GM18507 (cell line): ENCODE data around the gene NGFR.

Experiments
- DNase-seq: peaks from one replicate; pipeline ENCODE4 v3.0.0; 2011; ENCODE audit warnings: low read depth; ENCODE audit not compliant: insufficient read length; ENCODE audit errors: extremely low spot score
- FAIRE-seq: peaks from 2 replicates; lab custom pipeline; 2011; peaks lifted over from hg19 to GRCh38; lab: Jason Lieb, UNC

Gene NGFR

DNA sequence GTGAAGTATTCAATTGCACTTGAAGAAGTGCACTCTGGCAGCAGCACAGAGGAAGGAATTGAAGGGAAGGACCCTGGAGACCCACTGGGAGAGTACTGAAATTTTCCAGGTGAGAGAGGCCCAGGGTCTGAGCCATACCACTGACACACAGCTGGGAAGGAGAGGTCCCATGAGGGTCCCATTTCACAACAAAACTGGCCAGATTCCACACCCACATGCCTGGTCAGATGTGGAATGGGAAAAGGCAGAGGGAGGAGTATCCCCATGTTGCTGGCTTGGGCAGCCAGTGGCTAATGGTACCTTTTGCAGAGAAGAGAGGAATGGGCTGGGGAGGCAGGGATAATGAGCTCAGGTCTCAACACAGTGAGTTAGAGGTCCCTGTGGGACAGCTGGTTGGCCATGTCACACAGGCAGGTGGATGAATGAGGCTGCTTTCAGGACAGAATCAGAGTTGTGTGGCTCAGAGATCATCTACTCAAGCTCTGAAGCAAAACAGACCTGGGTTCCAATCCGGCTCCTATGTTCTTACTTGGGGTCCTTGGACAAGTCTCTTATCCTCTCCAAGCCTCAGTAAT, 26.2 kb upstream of the NGFR start:
- DNase-seq = no peak
- FAIRE-seq = no peak

DNA sequence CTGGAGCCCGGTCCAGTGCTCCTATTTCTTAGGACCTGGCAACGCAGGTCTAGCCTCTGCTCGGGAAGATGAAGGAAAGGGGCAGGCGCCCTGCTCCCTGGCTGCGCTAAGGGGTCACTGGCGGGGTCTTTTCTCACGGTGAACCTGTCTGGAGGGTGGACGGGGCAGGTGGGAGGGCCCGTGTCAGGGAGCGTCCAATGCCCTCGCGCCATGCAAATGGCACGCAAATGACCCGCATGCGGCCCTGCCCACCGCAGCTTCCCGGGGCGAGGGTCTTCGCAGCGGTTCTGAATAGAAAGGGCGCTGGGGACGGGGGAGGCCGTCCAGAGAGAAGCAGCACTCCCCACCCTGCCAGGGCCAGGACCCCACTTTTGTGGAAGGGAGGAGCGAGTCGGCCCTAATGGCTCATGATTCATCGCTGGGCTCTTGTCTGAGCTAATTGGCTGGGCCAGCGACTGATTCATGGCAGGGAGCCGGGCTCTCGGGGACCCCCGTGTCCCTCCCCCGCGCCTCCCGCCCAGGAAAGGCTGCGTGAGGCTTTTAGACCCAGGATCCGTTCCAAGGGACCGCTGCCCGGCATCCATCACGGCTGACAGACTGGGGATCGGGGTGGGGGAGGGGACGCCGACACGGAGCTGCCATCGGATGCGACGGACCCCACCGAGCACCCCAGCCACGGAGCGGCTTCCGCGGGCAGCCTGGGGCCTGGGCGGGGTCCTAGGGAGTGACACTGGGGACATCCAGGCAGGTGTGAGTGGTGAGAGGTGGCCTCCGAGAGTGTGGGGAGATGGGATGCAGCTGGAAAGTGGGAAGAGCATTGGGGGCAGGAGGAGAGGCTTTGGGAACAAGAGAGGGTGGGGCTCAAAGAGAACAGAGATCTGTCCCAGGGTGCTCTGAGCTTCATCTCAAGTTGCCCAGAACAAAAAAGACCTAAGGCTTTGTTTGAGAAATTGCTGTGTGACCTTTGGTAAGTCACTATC, 25.0 kb upstream of the NGFR start:
- FAIRE-seq (no peak), DNase-seq (no peak)

DNA sequence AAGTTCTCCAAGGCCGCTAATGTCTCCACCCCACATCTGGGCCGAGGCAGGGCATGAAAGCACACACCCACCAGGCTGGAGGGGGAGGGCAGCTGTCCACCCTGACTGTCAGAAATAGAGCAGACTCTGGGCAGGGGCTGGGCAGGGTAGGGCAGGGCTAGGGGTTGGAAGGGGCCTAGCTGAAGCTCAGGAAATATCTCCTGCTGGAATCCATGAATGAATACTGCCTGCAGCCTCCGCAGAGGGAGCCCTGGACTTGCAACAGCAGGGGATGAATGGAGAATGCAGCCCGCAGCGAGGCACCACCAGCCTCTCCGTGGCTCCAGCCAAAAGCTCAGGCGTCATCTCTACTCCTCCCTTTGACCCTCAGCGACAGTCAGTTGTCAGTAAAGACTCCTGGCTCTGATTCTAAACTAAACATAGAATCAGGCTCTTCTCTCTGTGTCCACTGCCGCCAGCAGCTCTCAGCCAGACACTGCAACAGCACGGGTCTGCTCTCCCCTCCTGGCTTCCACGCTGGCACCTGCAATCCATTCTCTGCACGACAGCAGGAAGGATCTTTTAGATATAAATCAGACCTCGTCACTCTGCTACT, 23.9 kb upstream of the NGFR start:
- DNase-seq (no peak), FAIRE-seq (no peak)

DNA sequence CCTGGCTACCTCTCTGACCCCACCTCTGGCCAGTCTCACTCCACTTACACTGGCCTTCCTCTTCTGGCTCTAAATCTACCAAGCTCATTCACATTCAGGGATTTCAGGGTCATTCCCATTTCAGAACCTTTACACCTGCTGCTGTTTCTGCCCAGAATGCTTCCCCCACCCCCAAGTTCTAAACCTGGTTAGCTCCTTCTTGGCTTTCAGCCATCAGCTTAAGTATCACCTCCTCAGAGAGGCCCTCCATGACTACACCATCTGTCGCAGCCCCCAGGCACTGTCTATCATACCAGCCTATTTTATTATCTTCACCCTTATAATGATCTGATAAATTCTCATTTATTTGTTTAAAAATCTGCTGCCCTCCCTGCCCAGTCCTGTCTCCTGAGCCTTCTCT, 23.3 kb upstream of the NGFR start:
- DNase-seq (no peak), FAIRE-seq (no peak)

DNA sequence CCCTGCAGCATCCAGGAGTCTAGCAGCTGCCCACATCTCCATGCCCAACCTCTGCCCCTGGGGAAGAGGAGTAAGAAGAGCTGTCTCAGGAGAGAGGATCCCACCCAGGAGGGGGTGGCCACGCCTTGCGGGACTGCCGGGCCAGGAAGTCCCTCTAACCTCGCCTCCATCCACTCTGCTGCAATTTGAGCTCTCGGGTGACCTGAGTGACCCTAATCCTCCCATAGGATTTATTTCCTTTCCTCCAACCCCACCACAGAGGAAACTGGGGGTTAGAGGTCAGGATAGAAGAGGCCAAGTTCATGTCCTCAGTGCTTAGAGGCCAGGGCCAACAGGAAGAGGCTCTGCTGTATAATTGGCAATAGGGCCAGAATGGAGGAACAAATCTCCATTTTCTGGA, 22.6 kb upstream of the NGFR start:
- DNase-seq (no peak), FAIRE-seq (no peak)

DNA sequence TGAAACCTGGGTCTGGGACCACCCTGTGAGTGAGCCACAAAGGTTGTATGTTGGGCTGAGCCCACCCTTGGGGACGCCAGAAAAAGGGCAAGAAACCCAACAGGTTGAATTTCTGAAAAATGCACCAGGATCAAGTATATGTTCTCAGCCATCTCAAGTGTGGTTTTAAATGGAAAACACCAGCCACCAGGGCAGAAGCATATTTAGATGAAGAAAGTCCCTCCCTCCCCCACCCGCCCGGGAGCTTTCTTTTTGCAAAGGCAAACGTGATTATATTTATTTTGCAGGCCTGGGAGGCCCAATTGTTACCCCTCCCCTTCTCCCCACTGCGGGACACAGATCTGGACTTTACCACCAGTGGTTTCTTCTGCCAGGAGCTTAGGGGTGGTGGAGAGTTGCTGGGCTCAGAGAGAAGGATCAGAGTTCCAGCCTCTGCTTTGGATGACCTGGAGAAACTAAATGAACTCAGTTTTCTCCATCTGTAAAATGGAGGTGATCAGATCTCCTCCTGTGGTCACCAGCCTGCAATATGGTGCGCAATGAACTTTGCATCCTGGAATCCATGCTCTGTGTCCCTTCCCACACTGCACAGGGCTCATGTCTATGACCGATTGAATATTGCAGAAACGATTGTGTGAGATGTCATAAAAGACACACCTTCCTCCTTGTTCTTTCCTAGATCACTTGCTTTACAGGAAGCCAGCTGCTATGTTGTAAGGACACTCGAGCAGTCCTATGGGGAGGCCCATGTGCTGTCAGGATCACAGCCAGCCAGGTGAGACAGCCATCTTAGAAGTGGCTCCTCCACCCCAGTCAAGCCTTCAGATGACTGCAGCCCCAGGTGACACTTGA, 21.0 kb upstream of the NGFR start:
- FAIRE-seq = no peak
- no peak for DNase-seq

DNA sequence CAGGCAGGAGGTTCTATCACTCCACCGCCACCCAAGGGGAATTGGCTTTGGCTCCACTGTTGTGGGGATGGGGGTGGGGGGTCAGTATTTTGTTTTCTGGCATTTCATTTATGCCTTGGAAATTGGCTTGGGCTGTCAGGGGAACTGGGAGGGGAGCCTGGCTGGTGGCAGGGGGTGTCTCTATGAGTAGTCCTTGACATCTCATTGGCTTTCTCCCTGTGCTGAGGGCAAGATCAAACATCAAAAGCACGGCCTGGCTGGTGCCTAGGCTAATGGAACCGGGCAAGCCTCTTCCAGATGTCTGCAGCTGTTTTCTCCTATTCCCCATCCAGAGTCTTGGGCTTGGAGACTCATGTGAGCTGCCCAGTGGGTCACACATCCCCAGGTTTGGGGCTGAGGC, 17.4 kb upstream of the NGFR start:
- FAIRE-seq (no peak), DNase-seq (no peak)

DNA sequence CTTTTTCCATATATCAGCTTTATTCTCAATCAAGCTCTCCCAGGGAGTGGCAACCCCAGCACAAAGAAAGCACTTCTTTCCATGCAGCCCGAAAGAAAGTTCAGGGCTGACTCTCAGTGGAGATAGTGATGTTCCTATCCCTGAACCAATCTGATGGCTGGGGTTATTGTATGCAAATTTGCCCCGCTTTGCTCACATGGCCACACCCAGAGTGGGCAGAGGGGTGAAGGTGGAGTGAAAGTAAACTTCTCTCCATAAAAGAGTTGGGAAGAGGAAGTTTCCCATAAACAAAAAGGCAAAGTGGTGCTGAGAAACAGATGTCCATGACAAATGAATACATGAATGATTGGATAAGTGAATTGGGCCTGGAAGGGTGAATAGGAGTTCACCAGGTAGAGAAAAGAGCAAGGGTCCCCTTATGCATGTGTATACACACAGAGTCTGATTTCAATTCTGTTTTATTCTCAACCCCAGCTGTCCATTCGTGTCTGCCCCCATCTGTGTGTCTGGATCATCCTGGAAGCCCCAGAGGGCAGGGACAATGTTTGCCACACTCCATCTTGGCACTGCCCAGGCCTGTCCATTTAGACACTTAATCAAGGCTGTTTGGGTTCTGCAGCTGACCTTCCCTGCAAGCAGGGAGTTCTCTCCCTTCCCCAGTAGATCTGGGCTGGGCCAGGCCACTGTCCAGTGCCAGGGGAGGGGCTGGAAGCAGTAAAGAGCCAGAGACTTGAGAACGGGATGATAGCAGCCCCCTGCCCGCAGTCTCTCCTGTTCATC, 14.1 kb upstream of the NGFR start:
- FAIRE-seq (no peak), DNase-seq (no peak)

DNA sequence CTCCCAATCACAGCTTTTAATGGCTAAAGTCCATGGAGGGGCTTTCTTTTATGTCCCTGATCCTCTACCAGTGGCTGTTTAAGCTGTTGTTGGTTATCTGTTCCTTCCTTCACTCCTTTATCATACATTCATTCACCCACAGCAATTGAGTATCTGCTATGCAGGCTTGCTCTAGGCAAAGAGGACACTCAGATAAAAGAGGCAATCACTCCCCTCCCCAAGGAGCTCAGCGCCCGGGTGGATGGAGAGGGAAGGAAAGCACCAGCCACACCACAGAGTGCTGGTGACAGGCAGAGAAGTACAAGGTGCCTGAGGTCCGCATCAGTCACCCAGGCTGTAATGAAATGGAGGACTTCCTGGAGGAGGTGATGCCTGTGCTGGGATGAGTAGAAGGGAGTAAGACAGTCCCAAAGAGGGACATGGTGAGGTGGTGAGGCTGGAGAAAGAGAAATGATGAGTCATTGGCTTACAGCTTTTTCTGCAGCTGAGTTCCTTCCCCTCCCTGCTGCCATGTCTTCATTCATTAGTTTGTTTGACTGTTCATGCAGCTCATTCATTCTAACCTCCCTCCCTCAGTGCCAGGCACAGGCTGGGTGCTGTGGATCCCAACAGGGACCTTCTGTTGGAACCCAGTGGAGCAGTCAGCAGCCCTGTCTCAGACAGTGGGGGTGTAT, 12.8 kb upstream of the NGFR start:
- DNase-seq = no peak
- FAIRE-seq = no peak

DNA sequence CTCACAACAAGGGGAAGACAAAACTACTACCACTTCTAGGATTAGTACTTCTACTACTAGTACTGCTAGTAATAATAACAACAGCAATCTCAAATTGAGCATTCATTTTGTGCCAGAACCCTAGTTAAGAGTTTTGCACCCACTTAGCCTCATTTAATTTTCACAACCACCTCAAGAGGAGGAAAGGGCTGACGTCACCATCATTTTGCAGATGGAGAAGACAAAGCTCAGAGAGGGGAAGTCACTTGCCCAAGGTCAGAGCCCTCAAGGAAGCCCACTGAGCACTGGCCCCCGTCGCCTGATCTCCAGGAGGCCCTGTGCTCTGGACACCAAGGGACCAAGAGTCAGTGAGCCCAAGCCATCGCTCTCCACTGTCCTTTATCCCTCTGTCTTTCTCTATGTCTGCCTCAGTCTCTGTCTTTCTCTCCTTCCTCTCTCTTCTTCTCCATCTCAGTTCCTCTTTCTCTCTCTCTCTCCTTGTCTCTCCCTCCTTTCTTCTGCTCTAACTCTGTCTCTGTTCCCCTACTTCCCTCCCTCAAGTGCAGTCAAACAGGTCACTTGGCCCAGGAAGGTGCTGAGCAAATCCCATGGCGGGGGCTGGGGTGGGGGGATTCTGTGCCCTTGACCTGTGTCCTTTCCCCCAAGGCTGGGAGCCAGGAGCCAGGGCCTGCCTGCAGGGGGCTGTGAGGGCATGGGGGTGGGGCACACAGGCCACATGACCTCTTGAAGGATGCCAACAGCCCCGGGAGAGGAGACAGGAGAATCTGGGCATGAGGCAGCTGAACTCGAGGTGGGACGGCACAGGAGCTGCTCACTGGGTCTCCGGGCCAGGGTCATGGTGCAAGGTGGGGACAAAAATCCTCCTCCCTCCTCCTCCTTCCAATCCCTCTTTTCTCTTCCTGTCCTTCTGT, 11.2 kb upstream of the NGFR start:
- FAIRE-seq (no peak), DNase-seq (no peak)

DNA sequence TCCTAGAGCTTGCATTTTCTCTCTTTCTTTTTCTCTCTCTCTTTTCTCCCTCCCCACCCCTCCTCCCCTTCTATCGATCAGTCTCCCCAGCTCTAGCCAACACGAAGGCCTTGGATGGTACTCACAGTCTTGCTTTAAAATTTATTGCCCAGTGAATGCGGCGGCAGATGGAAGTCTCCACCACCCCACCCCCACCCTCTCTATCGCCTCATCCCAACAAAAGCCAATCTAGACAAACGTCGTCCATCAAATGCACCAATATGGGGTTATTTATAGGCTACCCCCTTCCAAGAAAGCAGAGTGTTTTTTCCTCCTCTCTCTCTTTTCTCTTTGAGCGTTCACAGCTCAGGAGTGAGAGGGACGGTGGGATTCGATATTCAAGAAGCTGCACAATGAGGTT, 10.5 kb upstream of the NGFR start:
- FAIRE-seq = no peak

DNA sequence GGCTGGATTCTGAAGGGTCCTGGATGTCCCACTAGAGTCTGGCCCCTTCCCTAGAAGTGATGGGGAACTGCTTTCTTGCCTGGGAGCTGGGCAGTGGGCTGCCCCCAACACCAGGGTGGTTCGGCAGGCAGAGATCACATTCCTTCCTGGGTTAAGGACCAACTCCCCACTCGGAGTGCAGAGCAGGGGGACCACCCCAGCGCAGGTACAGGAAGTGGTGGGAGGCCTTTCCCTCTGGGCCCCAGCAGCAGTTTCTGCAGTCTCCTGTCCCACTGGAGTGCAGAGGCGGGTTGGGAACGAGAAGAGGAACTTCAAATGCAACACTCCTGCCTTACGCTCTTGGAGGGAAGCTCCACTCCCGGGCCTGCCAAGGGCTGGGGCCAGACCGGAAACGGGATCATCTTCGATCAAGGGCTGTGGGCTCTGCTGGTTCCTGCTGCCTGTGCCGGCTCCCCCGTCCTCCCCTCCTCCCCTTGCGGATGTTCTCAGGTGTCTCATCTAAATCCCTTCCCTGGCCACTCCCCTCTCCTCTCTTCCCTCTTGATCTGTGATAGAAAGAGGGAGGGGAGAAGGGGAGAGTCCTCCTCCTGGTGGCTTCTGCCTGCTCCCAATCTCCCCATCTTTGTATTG, 9.0 kb upstream of the NGFR start:
- FAIRE-seq (no peak), DNase-seq (no peak)

More for the DNA sequence above, 10.5 kb upstream of the NGFR start:
- DNase-seq = no peak

DNA sequence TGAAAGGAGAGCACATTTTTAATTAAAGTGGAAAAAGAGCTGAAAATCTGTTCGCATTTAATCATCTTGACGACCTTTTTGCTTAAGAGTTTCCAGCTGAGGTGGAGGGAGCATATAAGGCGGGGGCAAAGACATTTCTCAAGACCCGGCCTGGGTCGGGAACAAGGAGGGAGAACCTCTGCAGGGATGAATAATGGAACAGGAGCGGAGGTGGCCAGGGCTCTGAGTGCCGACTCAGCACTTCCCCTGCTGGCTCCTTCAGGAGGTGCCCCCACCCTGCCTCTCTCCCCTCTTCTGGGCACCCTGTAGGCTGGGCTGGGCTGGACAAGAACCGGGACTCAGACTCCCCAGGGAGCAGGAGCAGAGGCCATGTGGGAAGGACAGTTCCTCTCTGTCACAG, 7.9 kb upstream of the NGFR start:
- DNase-seq = no peak
- FAIRE-seq = no peak

DNA sequence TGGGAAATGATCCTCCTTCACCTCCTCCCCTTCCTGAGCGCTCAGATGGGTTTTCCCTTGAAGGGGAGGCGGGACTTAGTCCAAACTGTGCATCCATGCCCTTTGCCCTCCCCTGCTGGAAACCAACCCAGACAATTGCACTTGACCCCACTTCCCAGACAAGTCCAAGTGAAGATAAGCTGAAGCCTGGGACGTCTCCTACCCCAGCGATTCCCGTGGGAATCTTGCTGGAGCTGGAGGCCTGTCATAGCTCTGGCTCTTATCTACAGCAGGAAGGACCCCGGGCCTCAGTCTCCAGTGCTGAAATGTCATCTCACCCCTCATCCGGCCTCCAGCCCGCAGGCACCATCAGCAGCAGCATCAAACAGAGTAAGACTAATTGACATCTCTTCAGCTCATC, 6.5 kb upstream of the NGFR start:
- no peak for DNase-seq
- no peak for FAIRE-seq

DNA sequence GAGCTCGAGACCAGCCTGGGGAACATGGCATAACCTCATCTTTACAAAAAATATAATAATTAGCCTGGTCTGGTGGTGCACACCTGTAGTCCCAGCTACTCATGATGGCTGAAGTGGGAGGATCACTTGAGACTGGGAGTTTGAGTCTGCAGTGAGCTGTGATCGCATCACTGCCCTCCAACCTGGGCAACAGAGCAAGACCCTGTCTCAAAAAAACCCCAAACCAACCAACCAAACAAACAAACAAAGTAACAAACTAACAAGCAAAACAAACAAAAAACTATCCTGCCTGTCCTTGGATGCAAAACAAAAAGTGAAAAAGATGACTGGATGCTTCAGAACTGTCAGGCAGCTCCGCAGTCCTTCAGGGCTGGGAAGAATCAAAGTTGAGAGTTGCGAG, 5.7 kb upstream of the NGFR start:
- no peak for DNase-seq
- no peak for FAIRE-seq

DNA sequence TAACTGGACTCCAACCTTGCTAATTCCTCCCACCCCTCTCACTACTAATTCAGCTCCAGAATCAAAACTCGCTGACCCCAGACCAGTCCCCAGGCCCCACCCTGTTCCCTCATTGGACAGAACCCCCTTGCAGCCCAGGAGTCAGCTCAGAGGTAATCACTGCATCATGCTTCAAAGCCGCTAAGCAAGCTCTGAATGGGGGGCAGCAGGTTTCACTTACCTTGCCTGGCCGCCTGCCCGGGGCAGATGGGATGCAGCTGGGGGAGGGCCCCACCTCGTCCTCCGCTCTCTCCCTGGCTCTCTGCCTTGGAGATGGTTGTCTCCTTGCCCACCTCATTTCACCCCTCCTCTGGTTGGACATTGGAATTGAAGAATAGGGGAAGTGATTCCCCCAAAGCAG, 4.8 kb upstream of the NGFR start:
- FAIRE-seq (no peak), DNase-seq (no peak)

DNA sequence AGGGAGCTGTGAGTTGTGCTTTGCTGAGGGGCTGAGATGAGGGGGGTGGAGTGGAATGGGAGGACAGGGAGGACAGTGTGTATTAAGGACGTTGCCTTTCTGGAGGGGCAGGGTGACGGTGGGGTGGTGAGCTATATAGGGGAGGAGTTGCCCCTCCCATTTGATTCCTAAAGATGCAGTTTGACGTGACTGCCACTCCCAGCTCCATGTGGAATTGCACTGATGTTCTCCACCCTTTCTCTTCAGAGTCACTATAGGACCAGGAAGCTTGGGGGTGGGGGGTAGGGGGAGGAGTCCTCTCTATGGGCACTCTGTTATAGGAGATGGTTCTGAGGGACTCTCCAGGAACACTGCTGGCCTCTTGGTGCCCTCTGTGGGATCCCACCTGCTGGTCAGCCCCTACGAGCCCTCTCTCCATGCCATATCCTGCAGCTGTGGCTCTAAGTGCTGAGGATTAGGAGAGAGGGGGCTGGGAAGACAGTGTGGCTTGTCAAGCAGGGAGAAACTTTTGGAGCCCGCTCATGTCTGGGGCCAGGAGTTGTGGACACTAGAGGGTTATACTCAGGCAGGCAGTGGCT, 3.8 kb upstream of the NGFR start:
- DNase-seq (no peak), FAIRE-seq (no peak)
